Liver (tissue), 9 donors: ENCODE measurements around the gene SEC24D. TPM values are rescaled to one million over a fixed set of nuclear protein-coding genes. Genes with fewer than 3 reads are reported as not detected.

Experiments
- DNase-seq: peaks from one replicate; pipeline ENCODE4 v3.0.0-alpha.2; 2017; ENCODE audit warnings: low spot score
- H3K27ac ChIP-seq, 2 donors: one replicate each; pipeline ENCODE4 v1.7.0; 2013; ENCODE audit warnings: inconsistent platforms in 2 of 2, low read length in 2 of 2, control low read depth in 1 of 2, low read depth in 1 of 2, mild to moderate bottlenecking in 1 of 2
- H3K27me3 ChIP-seq, 4 donors: one replicate each; pipeline versions ENCODE4 v1.6.1 to v1.7.0; 2013; ENCODE audit warnings: low read length in 3 of 4, inconsistent platforms in 1 of 4, mild to moderate bottlenecking in 1 of 4, moderate library complexity in 1 of 4; ENCODE audit not compliant: control insufficient read depth in 4 of 4, insufficient read depth in 4 of 4
- H3K36me3 ChIP-seq, 4 donors: one replicate each; pipeline versions ENCODE4 v1.6.1 to v1.7.0; 2013; ENCODE audit warnings: low read length in 3 of 4, mild to moderate bottlenecking in 3 of 4, low read depth in 1 of 4, moderate library complexity in 1 of 4; ENCODE audit not compliant: control insufficient read depth in 4 of 4, insufficient read depth in 3 of 4
- H3K4me1 ChIP-seq, 4 donors: one replicate each; pipeline versions ENCODE4 v1.6.1 to v1.7.0; 2013; ENCODE audit warnings: low read length in 3 of 4, mild to moderate bottlenecking in 3 of 4, moderate library complexity in 1 of 4; ENCODE audit not compliant: control insufficient read depth in 4 of 4, insufficient read depth in 4 of 4
- H3K4me3 ChIP-seq, 3 donors: one replicate each; pipeline versions ENCODE4 v1.6.1 to v1.7.0; 2013; ENCODE audit warnings: low read length in 3 of 3, control low read depth in 1 of 3, low read depth in 1 of 3, mild to moderate bottlenecking in 1 of 3
- H3K9ac ChIP-seq, 2 donors: one replicate each; pipeline ENCODE4 v1.7.0; 2013; ENCODE audit warnings: low read length in 2 of 2, mild to moderate bottlenecking in 2 of 2, moderate library complexity in 2 of 2, control low read depth in 1 of 2, low read depth in 1 of 2
- H3K9me3 ChIP-seq, 4 donors: one replicate each; pipeline versions ENCODE4 v1.6.1 to v1.7.0; 2013; ENCODE audit warnings: low read length in 3 of 4; ENCODE audit not compliant: control insufficient read depth in 4 of 4
- CTCF ChIP-seq: fragments of 150-350 bp; IDR thresholded peaks from 2 replicates; pipeline ENCODE4 v1.5.1; 2017; ENCODE audit warnings: improper control_type of control experiment, low read depth, low read length; ENCODE audit not compliant: missing input control
- FOXA1 ChIP-seq: IDR thresholded peaks from 2 replicates; pipeline ENCODE4 v1.6.1; 2016; ENCODE audit warnings: antibody characterized with exemption
- FOXA2 ChIP-seq: IDR thresholded peaks from 2 replicates; pipeline ENCODE4 v1.6.1; 2016; ENCODE audit warnings: antibody characterized with exemption
- GABPA ChIP-seq, 2 donors: IDR thresholded peaks in 1 of 2; conservative IDR thresholded peaks in 1 of 2; 2 replicates each; pipeline ENCODE4 v1.6.1; 2016; ENCODE audit warnings: antibody characterized with exemption in 2 of 2, mild to moderate bottlenecking in 1 of 2, moderate library complexity in 1 of 2
- HNF4A ChIP-seq, 2 donors: conservative IDR thresholded peaks; 2 replicates each; pipeline ENCODE4 v1.6.1; 2016; ENCODE audit warnings: antibody characterized with exemption in 2 of 2, mild to moderate bottlenecking in 2 of 2
- HNF4G ChIP-seq: IDR thresholded peaks from 2 replicates; pipeline ENCODE4 v1.6.1; 2016; ENCODE audit warnings: antibody characterized with exemption
- JUND ChIP-seq, 2 donors: IDR thresholded peaks; 2 replicates each; pipeline ENCODE4 v1.6.1; 2016; ENCODE audit warnings: antibody characterized with exemption in 2 of 2
- MAX ChIP-seq: IDR thresholded peaks from 2 replicates; pipeline ENCODE4 v1.6.1; 2016; ENCODE audit warnings: antibody characterized with exemption
- NR2F2 ChIP-seq: IDR thresholded peaks from 2 replicates; pipeline ENCODE4 v1.6.1; 2016; ENCODE audit warnings: antibody characterized with exemption
- RAD21 ChIP-seq, 2 donors: IDR thresholded peaks; 2 replicates each; pipeline ENCODE4 v1.6.1; 2016; ENCODE audit warnings: antibody characterized with exemption in 2 of 2, mild to moderate bottlenecking in 2 of 2
- RXRA ChIP-seq, 2 donors: IDR thresholded peaks; 2 replicates each; pipeline ENCODE4 v1.6.1; 2017 to 2018; ENCODE audit warnings: antibody characterized with exemption in 2 of 2, mild to moderate bottlenecking in 1 of 2
- SP1 ChIP-seq: IDR thresholded peaks from 2 replicates; pipeline ENCODE4 v1.6.1; 2018; ENCODE audit warnings: antibody characterized with exemption, mild to moderate bottlenecking
- TAF1 ChIP-seq: conservative IDR thresholded peaks from 2 replicates; pipeline ENCODE4 v1.6.1; 2016; ENCODE audit warnings: antibody characterized with exemption, mild to moderate bottlenecking
- YY1 ChIP-seq: IDR thresholded peaks from 2 replicates; pipeline ENCODE4 v1.6.1; 2016; ENCODE audit warnings: antibody characterized with exemption, mild to moderate bottlenecking
- ZBTB33 ChIP-seq: IDR thresholded peaks from 2 replicates; pipeline ENCODE4 v1.6.1; 2016; ENCODE audit warnings: antibody characterized with exemption
- WGBS: extraction: QIAGEN DNeasy Blood & Tissue Kit; methylation state at CpG from one replicate; pipeline ENCODE4 v1.1.7; 2013; 5-methylcytosine and 5-hydroxymethylcytosine counted together
- polyA plus RNA-seq, 2 donors: library from polyadenylated mRNA; stranded (reverse) in 1 of 2; unstranded in 1 of 2; fragments of 200-250 nt in 1 of 2; fragments of >200 nt in 1 of 2; fragmentation: Nextera tagmentation in 1 of 2; extraction: Ambion mirVana in 1 of 2; gene quantifications; one replicate each; pipeline versions ENCODE4 v1.2.1 to v1.2.3, GENCODE V29; 2013 to 2015
- total RNA-seq, 2 donors: library from RNA; depleted of rRNA; stranded (reverse); fragments of >200 nt; gene quantifications; one replicate each; pipeline ENCODE4 v1.2.3, GENCODE V29; 2014
- TF ChIP-seq, protein P1 (sequence below): IDR thresholded peaks from 2 replicates; pipeline ENCODE4 v1.6.1; 2016; ENCODE audit warnings: antibody characterized with exemption, mild to moderate bottlenecking
- TF ChIP-seq, protein P2 (sequence below): IDR thresholded peaks from 2 replicates; pipeline ENCODE4 v1.6.1; 2016; ENCODE audit warnings: antibody characterized with exemption
- donor health status: healthy.
- donor health status: healthy.
- donor health status: healthy.
- donor health status: healthy.
- donor health status: healthy.

SEC24D gene
- total and polyA plus RNA-seq, 4 donors = 16.0 to 80.8 (median 33.7) TPM

GRCh38 chr4:118823471-118823870 is 12.5 kb downstream of the SEC24D start:
- Histone ChIP-seq H3K4me3 (no peak overlapping the region), H3K27ac (peak overlapping the region; percentile 81 to 82), H3K36me3 (peaks cover 0 to 7% (median 1%) of the 10 kb centered on the region in 4 donors), H3K9me3 (no peaks in the 10 kb centered on the region), H3K27me3 (no peaks in the 10 kb centered on the region), H3K9ac (peak overlapping the region in 1 of 2 donors; percentile 44), H3K4me1 (peaks cover 18 to 57% (median 28%) of the 10 kb centered on the region in 4 donors)
- 24% methylated on average over 2 of the region's 2 CpGs for WGBS
- TF ChIP-seq RXRA (IDR thresholded peaks at IDR 0.05) (peak in 1 of 2 donors; percentile 54), SP1 (peak; percentile 31), CTCF (no peak), MAX (peak; percentile 65), YY1 (peak; percentile 50), FOXA2 (peak; percentile 72), FOXA1 (peak; percentile 36), TAF1 (no peak), JUND (IDR thresholded peaks at IDR 0.05) (peak in 1 of 2 donors; percentile 46), ZBTB33 (peak; percentile 58), HNF4A (conservative IDR thresholded peaks at IDR 0.05) (peak; percentile 70 to 75)
- TF ChIP-seq, protein P1, sequence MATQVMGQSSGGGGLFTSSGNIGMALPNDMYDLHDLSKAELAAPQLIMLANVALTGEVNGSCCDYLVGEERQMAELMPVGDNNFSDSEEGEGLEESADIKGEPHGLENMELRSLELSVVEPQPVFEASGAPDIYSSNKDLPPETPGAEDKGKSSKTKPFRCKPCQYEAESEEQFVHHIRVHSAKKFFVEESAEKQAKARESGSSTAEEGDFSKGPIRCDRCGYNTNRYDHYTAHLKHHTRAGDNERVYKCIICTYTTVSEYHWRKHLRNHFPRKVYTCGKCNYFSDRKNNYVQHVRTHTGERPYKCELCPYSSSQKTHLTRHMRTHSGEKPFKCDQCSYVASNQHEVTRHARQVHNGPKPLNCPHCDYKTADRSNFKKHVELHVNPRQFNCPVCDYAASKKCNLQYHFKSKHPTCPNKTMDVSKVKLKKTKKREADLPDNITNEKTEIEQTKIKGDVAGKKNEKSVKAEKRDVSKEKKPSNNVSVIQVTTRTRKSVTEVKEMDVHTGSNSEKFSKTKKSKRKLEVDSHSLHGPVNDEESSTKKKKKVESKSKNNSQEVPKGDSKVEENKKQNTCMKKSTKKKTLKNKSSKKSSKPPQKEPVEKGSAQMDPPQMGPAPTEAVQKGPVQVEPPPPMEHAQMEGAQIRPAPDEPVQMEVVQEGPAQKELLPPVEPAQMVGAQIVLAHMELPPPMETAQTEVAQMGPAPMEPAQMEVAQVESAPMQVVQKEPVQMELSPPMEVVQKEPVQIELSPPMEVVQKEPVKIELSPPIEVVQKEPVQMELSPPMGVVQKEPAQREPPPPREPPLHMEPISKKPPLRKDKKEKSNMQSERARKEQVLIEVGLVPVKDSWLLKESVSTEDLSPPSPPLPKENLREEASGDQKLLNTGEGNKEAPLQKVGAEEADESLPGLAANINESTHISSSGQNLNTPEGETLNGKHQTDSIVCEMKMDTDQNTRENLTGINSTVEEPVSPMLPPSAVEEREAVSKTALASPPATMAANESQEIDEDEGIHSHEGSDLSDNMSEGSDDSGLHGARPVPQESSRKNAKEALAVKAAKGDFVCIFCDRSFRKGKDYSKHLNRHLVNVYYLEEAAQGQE = no peak
- DNase-seq = no peak

- Histone ChIP-seq H3K27ac (peak overlapping the region; percentile 81 to 92), H3K4me1 (peaks cover 15 to 45% (median 26%) of the 10 kb centered on the region in 4 donors), H3K9ac (no peak overlapping the region), H3K4me3 (no peak overlapping the region), H3K9me3 (no peaks in the 10 kb centered on the region), H3K36me3 (peaks cover 0 to 6% (median 3%) of the 10 kb centered on the region in 4 donors), H3K27me3 (no peaks in the 10 kb centered on the region)
- WGBS = 59% methylated on average over 5 of the region's 5 CpGs
- DNase-seq = no peak
- TF ChIP-seq YY1 (peak; percentile 81), HNF4A (conservative IDR thresholded peaks at IDR 0.05) (peak; percentile 92 to 98), MAX (peak; percentile 97), ZBTB33 (peak; percentile 51), HNF4G (peak; percentile 88), CTCF (no peak), FOXA2 (peak; percentile 73), FOXA1 (peak; percentile 22), TAF1 (no peak), SP1 (peak; percentile 80), GABPA (IDR thresholded peaks at IDR 0.05 in 1 of 2, conservative IDR thresholded peaks at IDR 0.05 in 1 of 2) (no peak), NR2F2 (no peak), RAD21 (IDR thresholded peaks at IDR 0.05) (peak in 1 of 2 donors; percentile 13), RXRA (IDR thresholded peaks at IDR 0.05) (peak; percentile 70 to 81), JUND (IDR thresholded peaks at IDR 0.05) (peak; percentile 83 to 84)
- TF ChIP-seq, protein P2, sequence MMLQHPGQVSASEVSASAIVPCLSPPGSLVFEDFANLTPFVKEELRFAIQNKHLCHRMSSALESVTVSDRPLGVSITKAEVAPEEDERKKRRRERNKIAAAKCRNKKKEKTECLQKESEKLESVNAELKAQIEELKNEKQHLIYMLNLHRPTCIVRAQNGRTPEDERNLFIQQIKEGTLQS = peak; percentile 81
These were observed 14.2 kb downstream of the SEC24D start for GRCh38 chr4:118821590-118822293.
